Pulmonary artery endothelial cell (primary cell): ENCODE data around the gene RAB11FIP5. TPM values are rescaled to one million over a fixed set of nuclear protein-coding genes. Genes with fewer than 3 reads are reported as not detected.

ENCODE experiments used
- DNase-seq: peaks from one replicate; pipeline ENCODE4 v3.0.0-alpha.2; 2011; ENCODE audit warnings: low read depth, low spot score
- total RNA-seq: library from RNA; depleted of rRNA; stranded (reverse); fragments of >200 nt; gene quantifications from 2 replicates; pipeline ENCODE4 v1.2.3, GENCODE V29; 2014

RAB11FIP5 gene
- total RNA-seq, 1 donor from 2014 or later = 47.2 TPM

- DNase-seq = no peak
Measured at GRCh38 chr2:73033766-73034381, 78.9 kb downstream of the RAB11FIP5 start.

GRCh38 chr2:73033142-73033765 is 79.5 kb downstream of the RAB11FIP5 start:
- no peak for DNase-seq

- DNase-seq = no peak
Measured at GRCh38 chr2:73032702-73033097, 80.0 kb downstream of the RAB11FIP5 start.

- no peak for DNase-seq
Measured at GRCh38 chr2:73031725-73032701, 80.7 kb downstream of the RAB11FIP5 start.

GRCh38 chr2:73031095-73031678 is 81.6 kb downstream of the RAB11FIP5 start:
- no peak for DNase-seq

GRCh38 chr2:73028841-73029240 is 83.9 kb downstream of the RAB11FIP5 start:
- DNase-seq = no peak

- no peak for DNase-seq
Measured at GRCh38 chr2:73027340-73027739, 85.4 kb downstream of the RAB11FIP5 start.

GRCh38 chr2:73023497-73023896 is 89.3 kb downstream of the RAB11FIP5 start:
- DNase-seq = no peak

Other genes with a start within 250 kb of the RAB11FIP5 start
- 42.0 and 63.5 TPM in 2 replicates for gene SPR, start 225.5 kb downstream of the RAB11FIP5 start, total RNA-seq
- gene EMX1, start 195.4 kb downstream of the RAB11FIP5 start, total RNA-seq = not detected in 2 replicates
- 11.1 and 16.1 TPM in 2 replicates for gene SFXN5, start 41.2 kb downstream of the RAB11FIP5 start, total RNA-seq
- gene NOTO, start 89.6 kb upstream of the RAB11FIP5 start, total RNA-seq = not detected in 2 replicates
- 15.0 and 19.8 TPM in 2 replicates for gene SMYD5, start 101.3 kb upstream of the RAB11FIP5 start, total RNA-seq
- 19.7 and 29.4 TPM in 2 replicates for gene PRADC1, start 120.3 kb upstream of the RAB11FIP5 start, total RNA-seq
- 655 and 716 TPM in 2 replicates for gene CCT7, start 121.4 kb upstream of the RAB11FIP5 start, total RNA-seq
- 0.56 and 0.66 TPM in 2 replicates for gene FBXO41, start 171.5 kb upstream of the RAB11FIP5 start, total RNA-seq
- not detected in 2 replicates for gene EGR4, start 180.6 kb upstream of the RAB11FIP5 start, total RNA-seq